HepG2 (cell line): ENCODE results near the gene SPECC1L. TPM values are rescaled to one million over a fixed set of nuclear protein-coding genes. Genes with fewer than 3 reads are reported as not detected.

Source experiments
- ATAC-seq: fragments of 200-7000 bp; cut with Tn5 transposase; 3 replicates; pipeline ENCODE4 v1.9.1; 2020; ENCODE audit warnings: mild to moderate bottlenecking, moderate library complexity
- BruUV-seq: library from RNA; stranded (reverse); fragments of 400-500 nt; replicated peaks from 2 replicates; lab custom pipeline; 2021; lab: Mats Ljungman, UMichigan
- CTCF ChIA-PET: fragments of 300-600 bp; formaldehyde crosslinking; extraction: SDS; loops from one replicate; lab custom pipeline; 2021; ENCODE audit warnings: low total read pairs, inconsistent platforms, low intra/inter-chr PET ratio; lab: Yijun Ruan, JAX
- POLR2A ChIA-PET: fragments of 350-600 bp; sonication (Branson Sonifier 250); formaldehyde crosslinking; loops from one replicate; lab custom pipeline; 2020; ENCODE audit warnings: antibody characterized with exemption, inconsistent platforms; lab: Yijun Ruan, JAX
- DNase-seq: peaks from one replicate; pipeline ENCODE4 v3.0.0-alpha.2; 2015; ENCODE audit warnings: low spot score
- FAIRE-seq: peaks from 3 replicates; lab custom pipeline; 2011; peaks lifted over from hg19 to GRCh38; lab: Jason Lieb, UNC
- H2AFZ ChIP-seq: one replicate; pipeline ENCODE4 v1.6.1; 2011; ENCODE audit warnings: low read length, inconsistent platforms
- H3K27ac ChIP-seq: fragments of 300-600 bp; 3 replicates; pipeline ENCODE4 v1.8.0; 2011; ENCODE audit warnings: mixed run types, mild to moderate bottlenecking, mixed read lengths, low read length, inconsistent platforms; ENCODE audit not compliant: insufficient read depth; ENCODE audit errors: extremely low read length
- H3K27me3 ChIP-seq, 2 experiments: fragments of 200-600 bp in 1 of 2; 2 replicates in 1 of 2; 3 replicates in 1 of 2; pipeline versions ENCODE4 v1.6.0 to v1.8.0; 2011; ENCODE audit warnings: low read length in 2 of 2, mild to moderate bottlenecking in 2 of 2, moderate library complexity in 2 of 2, inconsistent platforms in 1 of 2; ENCODE audit not compliant: insufficient read depth in 2 of 2, control insufficient read depth in 1 of 2
- H3K36me3 ChIP-seq, 2 experiments: fragments of 200-600 bp in 1 of 2; replicated peaks in 1 of 2; 2 replicates in 1 of 2; 3 replicates in 1 of 2; pipeline versions ENCODE4 v1.5.1 to v1.8.0; 2011; ENCODE audit warnings: low read length in 2 of 2, inconsistent platforms in 1 of 2; ENCODE audit not compliant: insufficient read depth in 2 of 2, control insufficient read depth in 1 of 2
- H3K4me1 ChIP-seq: 2 replicates; pipeline ENCODE4 v1.5.1; 2012; ENCODE audit warnings: low read length, inconsistent platforms; ENCODE audit not compliant: insufficient read depth
- H3K4me2 ChIP-seq: 2 replicates; pipeline ENCODE4 v1.6.0; 2011; ENCODE audit warnings: low read depth, low read length, inconsistent platforms
- H3K4me3 ChIP-seq, 3 experiments: fragments of 200-600 bp in 1 of 3; sonication (generic), shearing (Covaris generic) in 1 of 3; replicated peaks in 1 of 3; 2 replicates each; pipeline ENCODE4 v1.5.1; 2011 to 2016; ENCODE audit warnings: low read length in 3 of 3, inconsistent platforms in 2 of 3, low read depth in 2 of 3, mild to moderate bottlenecking in 2 of 3, control low read depth in 1 of 3, mixed read lengths in 1 of 3; ENCODE audit not compliant: insufficient read depth in 1 of 3
- H3K79me2 ChIP-seq: one replicate; pipeline ENCODE4 v1.6.1; 2011; ENCODE audit warnings: low read length, inconsistent platforms; ENCODE audit not compliant: insufficient read depth
- H3K9ac ChIP-seq: 2 replicates; pipeline ENCODE4 v1.6.0; 2011; ENCODE audit warnings: mild to moderate bottlenecking, low read depth, low read length, inconsistent platforms; ENCODE audit not compliant: insufficient read depth
- H3K9me3 ChIP-seq: 2 replicates; pipeline ENCODE4 v1.5.1; 2012; ENCODE audit warnings: mild to moderate bottlenecking, low read length
- H4K20me1 ChIP-seq: 2 replicates; pipeline ENCODE4 v1.6.0; 2011; ENCODE audit warnings: inconsistent platforms, mild to moderate bottlenecking, low read length, moderate library complexity; ENCODE audit not compliant: insufficient read depth
- BRD4 ChIP-seq: sonication (generic); formaldehyde crosslinking; IDR thresholded peaks from 2 replicates; pipeline ENCODE4 v1.4.0; 2020; ENCODE audit warnings: missing genetic modification reagents
- ELF1 ChIP-seq: sonication (generic); formaldehyde crosslinking; IDR thresholded peaks from 2 replicates; pipeline ENCODE4 v1.4.0; 2020; ENCODE audit warnings: missing genetic modification reagents
- FOXK2 ChIP-seq: fragments of 450-650 bp; IDR thresholded peaks from 2 replicates; pipeline ENCODE4 v1.6.1; 2016
- KAT8 ChIP-seq: IDR thresholded peaks from 2 replicates; pipeline ENCODE4 v1.6.1; 2016; ENCODE audit warnings: missing genetic modification reagents, missing compliant biosample characterization
- MED13 ChIP-seq: sonication (generic); formaldehyde crosslinking; IDR thresholded peaks from 2 replicates; pipeline ENCODE4 v1.5.0; 2020; ENCODE audit warnings: missing genetic modification reagents
- NR2F1 ChIP-seq, 2 experiments: fragments of 450-650 bp in 1 of 2; formaldehyde crosslinking in 1 of 2; IDR thresholded peaks; 2 replicates each; pipeline versions ENCODE4 v1.5.0 to v1.6.1; 2016 to 2020; ENCODE audit warnings: mild to moderate bottlenecking in 1 of 2, missing compliant biosample characterization in 1 of 2, missing genetic modification reagents in 1 of 2, moderate library complexity in 1 of 2
- ZNF296 ChIP-seq: sonication (generic); formaldehyde crosslinking; conservative IDR thresholded peaks from 2 replicates; pipeline ENCODE4 v1.5.0; 2020; ENCODE audit warnings: mild to moderate bottlenecking, missing genetic modification reagents
- WGBS: methylation state at CpG from one replicate; pipeline ENCODE4 v1.1.6; 2017; ENCODE audit warnings: low lambda C conversion rate; 5-methylcytosine and 5-hydroxymethylcytosine counted together
- in situ Hi-C: cut with HindIII; loops from 2 replicates; pipeline ENCODE4 v1.10.0; 2017; ENCODE audit warnings: low pct_unique_long_range_greater_than_20kb; ENCODE audit not compliant: extremely low pct_ligation_motif_present
- intact Hi-C: fragments of 100-400 bp; cut with micrococcal nuclease; formaldehyde crosslinking; loops from one replicate; pipeline ENCODE4 v1.10.0; 2022; ENCODE audit not compliant: unreplicated experiment
- polyA plus RNA-seq, 8 experiments: library from polyadenylated mRNA; depleted of rRNA in 3 of 8; stranded (reverse) in 7 of 8; unstranded in 1 of 8; fragments of >200 nt; fragmentation: Illumina TruSeq in 4 of 8; extraction: Trizol in 4 of 8; gene quantifications; 2 replicates each; pipeline versions ENCODE4 v1.2.1 to v1.2.3, GENCODE V29; 2011 to 2016; ENCODE audit warnings: low read depth in 4 of 8, missing spikeins in 1 of 8, mixed read lengths in 1 of 8; ENCODE audit not compliant: insufficient read depth in 1 of 8
- total RNA-seq, 5 experiments: library from RNA; depleted of rRNA; stranded (reverse); fragments of >200 nt; fragmentation: Illumina TruSeq; extraction: Trizol; gene quantifications; 2 replicates each; pipeline ENCODE4 v1.2.3, GENCODE V29; 2016; ENCODE audit warnings: low read depth in 1 of 5
- TF ChIP-seq, protein P1 (sequence below): sonication (generic); formaldehyde crosslinking; IDR thresholded peaks from 2 replicates; pipeline ENCODE4 v1.5.0; 2020; ENCODE audit warnings: mild to moderate bottlenecking, missing genetic modification reagents
- TF ChIP-seq, protein P2 (sequence below): sonication (generic); formaldehyde crosslinking; IDR thresholded peaks from 2 replicates; pipeline ENCODE4 v1.5.1; 2020; ENCODE audit warnings: missing genetic modification reagents, mild to moderate bottlenecking, borderline replicate concordance
- TF ChIP-seq, protein P3 (sequence below): conservative IDR thresholded peaks from 2 replicates; pipeline ENCODE4 v1.6.1; 2018; ENCODE audit warnings: missing genetic modification reagents
- TF ChIP-seq, protein P4 (sequence below): sonication (generic); formaldehyde crosslinking; IDR thresholded peaks from 2 replicates; pipeline ENCODE4 v1.8.0; 2022; ENCODE audit warnings: missing genetic modification reagents, mild to moderate bottlenecking, inconsistent platforms, borderline replicate concordance

Gene SPECC1L
- total and polyA plus RNA-seq, 2 of the 13 experiments (the other 11 are each of a cell fraction or from before 2014, with no cell fraction given) = 14.1 to 30.3 TPM

DNA sequence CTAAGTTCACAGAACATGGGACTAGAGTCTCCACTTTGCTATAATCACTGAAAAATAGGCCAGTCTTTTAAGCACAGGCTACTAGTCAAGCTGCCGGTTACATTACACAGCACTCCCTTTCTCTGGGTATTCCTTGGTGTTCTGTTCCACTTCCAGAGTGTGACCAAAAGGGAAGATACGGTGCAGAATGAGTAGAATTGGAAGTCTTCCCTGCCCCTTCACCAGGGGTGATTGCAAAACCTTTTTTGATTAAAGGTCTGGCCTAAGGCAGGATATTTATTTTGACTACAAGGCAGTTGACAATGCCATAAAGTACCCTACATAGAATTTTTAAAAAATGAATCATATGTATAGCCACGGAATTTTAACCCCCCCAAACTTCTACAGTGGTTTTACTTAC, 97.2 kb downstream of the SPECC1L start:
- intact Hi-C loops (no loop called here), in situ Hi-C loops (no loop called here)
- no peaks in the 10 kb centered on the region for H3K9me3 ChIP-seq
- DNase-seq = no peak
- 94% methylated on average over 3 of the region's 3 CpGs for WGBS
- H3K27ac ChIP-seq = no peak overlapping the region
- no peak overlapping the region for H3K4me3 ChIP-seq
- ChIA-PET CTCF (no interaction called here), POLR2A (no interaction called here)
- TF ChIP-seq KAT8 (CRISPR knock-in tag) (no peak), NR2F1 (CRISPR knock-in tag; IDR thresholded peaks at IDR 0.05) (no peak), ZNF296 (no peak)
- TF ChIP-seq, protein P1, sequence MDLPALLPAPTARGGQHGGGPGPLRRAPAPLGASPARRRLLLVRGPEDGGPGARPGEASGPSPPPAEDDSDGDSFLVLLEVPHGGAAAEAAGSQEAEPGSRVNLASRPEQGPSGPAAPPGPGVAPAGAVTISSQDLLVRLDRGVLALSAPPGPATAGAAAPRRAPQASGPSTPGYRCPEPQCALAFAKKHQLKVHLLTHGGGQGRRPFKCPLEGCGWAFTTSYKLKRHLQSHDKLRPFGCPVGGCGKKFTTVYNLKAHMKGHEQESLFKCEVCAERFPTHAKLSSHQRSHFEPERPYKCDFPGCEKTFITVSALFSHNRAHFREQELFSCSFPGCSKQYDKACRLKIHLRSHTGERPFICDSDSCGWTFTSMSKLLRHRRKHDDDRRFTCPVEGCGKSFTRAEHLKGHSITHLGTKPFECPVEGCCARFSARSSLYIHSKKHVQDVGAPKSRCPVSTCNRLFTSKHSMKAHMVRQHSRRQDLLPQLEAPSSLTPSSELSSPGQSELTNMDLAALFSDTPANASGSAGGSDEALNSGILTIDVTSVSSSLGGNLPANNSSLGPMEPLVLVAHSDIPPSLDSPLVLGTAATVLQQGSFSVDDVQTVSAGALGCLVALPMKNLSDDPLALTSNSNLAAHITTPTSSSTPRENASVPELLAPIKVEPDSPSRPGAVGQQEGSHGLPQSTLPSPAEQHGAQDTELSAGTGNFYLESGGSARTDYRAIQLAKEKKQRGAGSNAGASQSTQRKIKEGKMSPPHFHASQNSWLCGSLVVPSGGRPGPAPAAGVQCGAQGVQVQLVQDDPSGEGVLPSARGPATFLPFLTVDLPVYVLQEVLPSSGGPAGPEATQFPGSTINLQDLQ (CRISPR knock-in tag) = no peak
- H3K9ac ChIP-seq = no peak overlapping the region
- no peak for FAIRE-seq
- H3K4me2 ChIP-seq = no peak overlapping the region
- BruUV-seq = no TSS peak
- H3K27me3 ChIP-seq = no peaks in the 10 kb centered on the region
- no peak overlapping the region for H2AFZ ChIP-seq
- ATAC-seq = no peak
- H3K4me1 ChIP-seq = no peaks in the 10 kb centered on the region
- H3K36me3 ChIP-seq = peaks cover 19 to 75% of the 10 kb centered on the region in 2 experiments
- H3K79me2 ChIP-seq = no peaks in the 10 kb centered on the region
- no peaks in the 10 kb centered on the region for H4K20me1 ChIP-seq

DNA sequence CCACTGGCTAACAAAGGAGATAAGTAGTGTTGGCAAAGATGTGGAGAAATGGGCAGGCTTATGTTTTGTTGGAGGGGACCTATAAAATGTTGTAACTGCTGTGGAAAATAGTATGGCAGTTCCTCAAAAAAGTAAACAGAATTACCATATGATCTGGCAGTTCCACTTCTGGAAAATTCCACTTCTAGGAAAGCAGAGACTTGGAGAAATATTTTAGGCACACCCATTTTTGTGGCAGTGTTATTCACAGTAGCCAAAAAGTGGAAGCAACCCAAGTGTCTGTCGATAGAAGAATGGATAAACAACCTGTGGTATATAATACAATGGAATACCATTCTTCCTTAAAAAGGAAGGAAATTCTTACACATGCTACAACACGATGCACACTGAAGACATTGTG, 99.8 kb downstream of the SPECC1L start:
- H4K20me1 ChIP-seq = no peaks in the 10 kb centered on the region
- ChIA-PET CTCF (no interaction called here), POLR2A (no interaction called here)
- in situ Hi-C loops (no loop called here), intact Hi-C loops (no loop called here)
- no peaks in the 10 kb centered on the region for H3K9me3 ChIP-seq
- ATAC-seq = no peak
- H2AFZ ChIP-seq = no peak overlapping the region
- no peaks in the 10 kb centered on the region for H3K79me2 ChIP-seq
- no peak overlapping the region for H3K4me2 ChIP-seq
- no peak overlapping the region for H3K27ac ChIP-seq
- no peaks in the 10 kb centered on the region for H3K27me3 ChIP-seq
- no peak for DNase-seq
- 100% methylated on average over 2 of the region's 2 CpGs for WGBS
- H3K9ac ChIP-seq = no peak overlapping the region
- BruUV-seq = no TSS peak
- no peak overlapping the region for H3K4me3 ChIP-seq
- FAIRE-seq = no peak
- H3K4me1 ChIP-seq = no peaks in the 10 kb centered on the region
- H3K36me3 ChIP-seq = peaks cover 14 to 60% of the 10 kb centered on the region in 2 experiments
- TF ChIP-seq MED13 (CRISPR knock-in tag) (no peak), BRD4 (no peak), FOXK2 (no peak), ELF1 (no peak)
- TF ChIP-seq, protein P2, sequence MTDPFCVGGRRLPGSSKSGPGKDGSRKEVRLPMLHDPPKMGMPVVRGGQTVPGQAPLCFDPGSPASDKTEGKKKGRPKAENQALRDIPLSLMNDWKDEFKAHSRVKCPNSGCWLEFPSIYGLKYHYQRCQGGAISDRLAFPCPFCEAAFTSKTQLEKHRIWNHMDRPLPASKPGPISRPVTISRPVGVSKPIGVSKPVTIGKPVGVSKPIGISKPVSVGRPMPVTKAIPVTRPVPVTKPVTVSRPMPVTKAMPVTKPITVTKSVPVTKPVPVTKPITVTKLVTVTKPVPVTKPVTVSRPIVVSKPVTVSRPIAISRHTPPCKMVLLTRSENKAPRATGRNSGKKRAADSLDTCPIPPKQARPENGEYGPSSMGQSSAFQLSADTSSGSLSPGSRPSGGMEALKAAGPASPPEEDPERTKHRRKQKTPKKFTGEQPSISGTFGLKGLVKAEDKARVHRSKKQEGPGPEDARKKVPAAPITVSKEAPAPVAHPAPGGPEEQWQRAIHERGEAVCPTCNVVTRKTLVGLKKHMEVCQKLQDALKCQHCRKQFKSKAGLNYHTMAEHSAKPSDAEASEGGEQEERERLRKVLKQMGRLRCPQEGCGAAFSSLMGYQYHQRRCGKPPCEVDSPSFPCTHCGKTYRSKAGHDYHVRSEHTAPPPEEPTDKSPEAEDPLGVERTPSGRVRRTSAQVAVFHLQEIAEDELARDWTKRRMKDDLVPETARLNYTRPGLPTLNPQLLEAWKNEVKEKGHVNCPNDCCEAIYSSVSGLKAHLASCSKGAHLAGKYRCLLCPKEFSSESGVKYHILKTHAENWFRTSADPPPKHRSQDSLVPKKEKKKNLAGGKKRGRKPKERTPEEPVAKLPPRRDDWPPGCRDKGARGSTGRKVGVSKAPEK (CRISPR knock-in tag) = no peak
- TF ChIP-seq, protein P3, sequence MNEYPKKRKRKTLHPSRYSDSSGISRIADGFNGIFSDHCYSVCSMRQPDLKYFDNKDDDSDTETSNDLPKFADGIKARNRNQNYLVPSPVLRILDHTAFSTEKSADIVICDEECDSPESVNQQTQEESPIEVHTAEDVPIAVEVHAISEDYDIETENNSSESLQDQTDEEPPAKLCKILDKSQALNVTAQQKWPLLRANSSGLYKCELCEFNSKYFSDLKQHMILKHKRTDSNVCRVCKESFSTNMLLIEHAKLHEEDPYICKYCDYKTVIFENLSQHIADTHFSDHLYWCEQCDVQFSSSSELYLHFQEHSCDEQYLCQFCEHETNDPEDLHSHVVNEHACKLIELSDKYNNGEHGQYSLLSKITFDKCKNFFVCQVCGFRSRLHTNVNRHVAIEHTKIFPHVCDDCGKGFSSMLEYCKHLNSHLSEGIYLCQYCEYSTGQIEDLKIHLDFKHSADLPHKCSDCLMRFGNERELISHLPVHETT = no peak
- TF ChIP-seq, protein P4, sequence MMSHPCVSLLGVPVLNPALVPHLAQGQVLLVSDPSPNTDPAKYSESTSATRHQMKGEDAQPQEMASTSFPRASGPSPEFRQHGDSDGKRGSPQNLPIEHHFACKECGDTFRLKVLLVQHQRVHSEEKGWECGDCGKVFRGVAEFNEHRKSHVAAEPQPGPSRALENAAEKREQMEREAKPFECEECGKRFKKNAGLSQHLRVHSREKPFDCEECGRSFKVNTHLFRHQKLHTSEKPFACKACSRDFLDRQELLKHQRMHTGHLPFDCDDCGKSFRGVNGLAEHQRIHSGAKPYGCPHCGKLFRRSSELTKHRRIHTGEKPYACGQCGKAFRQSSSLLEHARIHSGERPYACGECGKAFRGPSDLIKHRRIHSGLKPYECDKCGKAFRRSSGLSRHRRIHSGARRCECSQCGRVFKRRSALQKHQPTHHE (CRISPR knock-in tag) = no peak
